SW480 (cell line): ENCODE measurements around the gene IFITM1.

ENCODE experiments used
- DNase-seq: peaks from one replicate; pipeline ENCODE4 v3.0.0-alpha.2; 2016; ENCODE audit warnings: low spot score

Gene IFITM1

GRCh38 chr11:313787-314553, at the start of gene IFITM1:
Gene IFITM1 (plus strand): TSS chr11:314040. CDS start chr11:314171, 131 bp downstream.
- no peak for DNase-seq

- DNase-seq, result no peak
These were observed 47.0 kb upstream of the IFITM1 start for GRCh38 chr11:266676-267439.

- DNase-seq, result no peak
These were observed 46.3 kb upstream of the IFITM1 start for GRCh38 chr11:267491-267994.

GRCh38 chr11:268716-269145, 45.1 kb upstream of the IFITM1 start:
- DNase-seq, result peak; percentile 85

GRCh38 chr11:269146-269890, 44.5 kb upstream of the IFITM1 start:
- peak; percentile 83 for DNase-seq

DNA sequence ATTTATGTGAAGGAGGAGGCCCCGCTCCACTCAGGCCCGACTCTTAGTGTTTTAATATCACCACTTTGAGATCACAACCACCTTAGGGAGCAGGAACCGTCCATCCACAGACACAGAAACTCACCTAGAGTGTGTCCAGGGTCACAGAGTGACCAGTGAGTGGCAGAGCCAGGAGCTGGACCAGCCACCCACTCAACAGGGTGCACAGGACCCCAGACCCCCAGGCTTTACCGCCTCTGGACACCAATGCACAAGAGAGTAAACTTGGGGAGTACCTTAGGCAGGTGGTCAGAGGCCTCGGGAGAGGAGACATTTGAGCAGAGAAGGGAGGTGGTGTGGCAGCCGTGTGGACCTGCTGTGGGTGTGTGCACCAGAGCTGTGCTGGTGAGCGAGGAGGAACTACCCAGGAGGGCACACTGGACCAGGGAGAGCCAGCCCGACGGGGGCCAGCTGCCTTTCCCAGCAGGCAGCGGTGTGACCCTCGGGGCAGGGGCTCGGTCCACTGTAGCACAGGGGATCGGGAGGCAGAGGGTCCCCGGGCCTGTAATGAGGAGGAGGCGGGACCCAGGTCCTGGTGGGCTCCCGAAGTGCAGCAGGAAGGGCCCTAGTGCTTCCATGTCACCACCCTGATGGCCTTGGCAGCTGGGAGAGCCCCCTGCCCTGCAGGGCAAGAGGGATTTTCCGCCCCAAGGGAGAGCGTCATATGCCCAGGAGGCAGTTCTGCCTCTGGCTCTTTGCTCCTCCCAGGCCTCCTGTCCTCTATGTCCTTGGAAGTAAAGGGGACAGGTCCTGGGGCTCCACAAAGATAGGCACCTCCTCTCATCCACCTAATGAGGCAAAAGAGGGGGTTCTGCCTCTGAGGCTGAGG, 43.2 kb upstream of the IFITM1 start:
- no peak for DNase-seq

DNA sequence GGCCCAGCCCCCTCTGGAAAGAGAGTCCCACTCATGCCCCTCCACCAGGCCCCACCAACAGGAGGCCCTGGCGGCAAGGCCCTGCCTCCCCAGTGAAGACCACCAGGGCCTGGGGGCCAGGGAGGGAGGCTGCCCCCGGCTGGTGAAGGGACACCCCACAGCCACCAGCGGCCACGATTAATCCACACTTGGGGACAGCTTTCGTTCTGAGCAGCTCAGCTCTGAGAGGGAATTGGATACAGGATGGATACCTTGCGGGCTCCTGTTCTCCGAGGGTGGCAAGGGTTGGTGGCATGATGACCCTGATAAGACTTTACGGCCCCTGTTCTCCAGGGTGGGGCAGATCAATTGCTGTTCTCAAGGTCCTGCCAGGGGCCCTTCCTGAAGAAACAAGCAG, 42.5 kb upstream of the IFITM1 start:
- no peak for DNase-seq

DNA sequence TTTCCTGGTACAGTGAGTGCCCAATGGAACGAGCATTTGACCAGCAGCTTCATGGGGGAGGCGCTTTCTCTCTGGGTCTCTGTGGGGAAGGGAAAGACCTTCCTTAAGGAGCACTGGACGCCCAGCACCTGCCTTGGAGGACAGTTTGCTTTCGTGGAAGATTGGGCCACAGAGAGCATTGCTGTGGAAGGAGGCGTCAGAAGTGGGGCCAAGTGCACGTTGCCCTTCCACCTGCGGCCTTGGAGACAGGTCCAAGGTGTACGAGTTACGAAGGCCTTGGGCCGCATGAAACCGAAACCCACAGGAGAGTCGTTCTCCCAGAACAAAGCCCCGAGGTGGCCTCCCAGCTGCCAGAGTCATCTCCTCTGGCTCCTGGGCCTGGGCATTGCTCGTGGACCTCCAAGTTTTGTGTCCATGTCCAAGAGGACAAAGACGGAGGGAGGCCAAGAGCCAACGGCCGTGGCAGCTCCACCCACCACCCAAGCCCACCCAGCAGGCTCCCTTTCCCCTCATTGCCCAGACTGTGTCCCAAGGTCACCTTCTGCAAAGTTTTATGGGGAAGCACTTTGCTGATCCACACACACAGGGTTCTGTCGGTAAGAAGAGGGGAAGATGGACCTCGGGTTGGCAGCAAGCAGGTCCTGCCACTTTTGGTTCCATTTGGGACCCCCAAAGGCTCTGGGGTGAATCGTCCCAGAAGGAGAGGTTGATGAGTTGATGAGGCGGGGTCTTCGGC, 41.5 kb upstream of the IFITM1 start:
- DNase-seq, result no peak

DNA sequence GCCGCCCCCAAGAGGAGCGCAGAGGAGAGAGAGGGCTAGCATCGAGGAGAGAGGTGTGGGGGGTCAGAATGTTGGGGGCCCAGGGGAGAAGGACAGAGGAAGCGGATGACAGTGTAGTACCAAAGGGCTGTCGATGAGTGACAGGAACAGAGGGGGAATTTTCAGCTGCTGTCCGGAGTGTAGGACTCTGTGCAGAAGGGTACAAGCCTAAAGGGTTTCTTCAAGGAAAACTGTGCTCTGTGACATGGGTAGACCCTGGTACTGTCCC, 41.0 kb upstream of the IFITM1 start:
- no peak for DNase-seq

GRCh38 chr11:276219-276618, 37.6 kb upstream of the IFITM1 start:
- no peak for DNase-seq

DNA sequence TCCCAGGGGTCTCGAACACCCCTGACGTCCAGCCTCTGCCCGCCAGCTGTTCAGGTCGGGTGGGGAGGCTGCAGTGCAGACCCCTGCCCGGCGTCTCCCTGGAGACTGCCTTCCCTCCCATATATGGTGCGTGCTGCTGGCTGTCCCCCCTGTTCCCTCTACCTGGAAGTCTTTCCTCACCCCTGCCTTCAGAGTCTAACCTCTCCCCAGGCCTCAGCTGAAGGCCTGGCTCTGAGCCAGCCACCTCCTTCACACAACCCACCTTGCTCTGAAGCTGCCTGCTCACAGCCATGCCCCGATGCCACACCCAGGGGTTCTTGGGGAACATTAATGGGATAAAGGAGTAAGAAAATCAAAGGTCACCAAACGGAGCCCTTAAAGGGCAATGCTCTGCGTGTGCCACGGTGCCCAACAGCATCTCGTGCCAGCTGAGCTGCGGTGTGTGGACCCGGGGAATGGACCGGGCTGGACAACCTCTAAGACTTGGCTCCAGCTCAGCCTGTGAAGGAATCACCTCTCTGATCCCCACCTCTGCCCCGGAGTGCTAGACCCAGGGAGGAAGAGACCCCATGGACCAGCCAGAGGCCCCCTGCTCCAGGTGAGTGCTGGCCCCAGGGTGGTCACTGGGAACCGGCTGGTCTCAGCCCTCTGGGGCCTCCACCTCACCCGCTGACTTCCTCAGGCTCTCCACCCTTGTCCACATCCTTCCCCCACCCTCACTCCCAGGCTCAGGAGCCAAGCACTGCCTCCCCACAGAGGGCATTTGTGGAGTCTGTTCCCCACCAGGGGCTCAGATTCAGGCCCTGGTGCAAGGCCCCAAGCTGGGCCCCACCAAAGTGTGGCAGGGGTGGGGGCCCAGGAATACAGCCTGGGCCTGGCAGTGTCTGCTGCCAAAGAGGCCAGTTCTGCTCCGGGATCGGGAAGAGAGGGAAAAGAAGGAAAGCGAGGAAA, 35.6 kb upstream of the IFITM1 start, which contains the start of gene NLRP6:
NLRP6 (plus strand) TSS at position 407 of the 951 bp plus-strand sequence; CDS start at position 570, 163 bp downstream.
- no peak for DNase-seq

- no peak for DNase-seq
These were observed 34.5 kb upstream of the IFITM1 start for GRCh38 chr11:279040-279965.

- DNase-seq, result peak; percentile 49
These were observed 33.7 kb upstream of the IFITM1 start for GRCh38 chr11:279966-280705.

- no peak for DNase-seq
These were observed 32.9 kb upstream of the IFITM1 start for GRCh38 chr11:280706-281485.

GRCh38 chr11:281486-282161, 32.2 kb upstream of the IFITM1 start:
- DNase-seq, result no peak

- DNase-seq, result no peak
These were observed 31.7 kb upstream of the IFITM1 start for GRCh38 chr11:282171-282570.
